ENCODE results near the gene KCNIP4. TPM values are rescaled to one million over a fixed set of nuclear protein-coding genes. Genes with fewer than 3 reads are reported as not detected.

Gene KCNIP4
- total and polyA plus RNA-seq, 9 of the 15 experiments (the other 6 are each of a cell fraction or from before 2014, with no cell fraction given), result 0.25 to 0.41 TPM; not detected in 7

DNA sequence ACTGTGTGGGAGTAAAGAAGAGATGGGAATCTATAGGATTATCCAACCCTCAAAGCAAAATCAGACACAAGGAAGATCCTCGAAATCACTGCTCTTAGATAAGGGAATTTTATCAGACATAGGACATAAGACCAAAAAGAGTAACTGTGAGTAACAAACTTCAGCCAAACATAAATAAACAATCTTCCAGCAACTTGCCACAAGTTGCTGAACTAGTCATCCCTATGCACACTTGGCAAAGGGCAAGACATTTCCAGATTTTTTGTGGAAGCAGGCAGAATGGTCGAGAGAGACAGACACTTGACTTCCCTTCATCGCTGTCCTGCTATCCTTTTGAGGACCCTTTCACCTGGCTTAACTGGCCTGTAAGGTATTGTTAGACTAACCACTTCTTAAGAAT, 89.6 kb downstream of the KCNIP4 start:
- DNase-seq (ENCODE audit: extremely low read depth in 1 of 4, low spot score in 3 of 4), result no peak
- H2AFZ ChIP-seq (ENCODE audit: low read depth, low read length), result no peak overlapping the region
- intact Hi-C loops (cut with micrococcal nuclease), result no loop called here
- no TSS peak for BruUV-seq (replicated peaks)
- H3K9me3 ChIP-seq (replicated peaks; ENCODE audit: control insufficient read depth, insufficient read depth, low read depth, low read length), result no peaks in the 10 kb centered on the region
- ATAC-seq, result no peak
- TF ChIP-seq ZNF134 (CRISPR knock-in tag; conservative IDR thresholded peaks at IDR 0.05) (no peak), POLR2B (IDR thresholded peaks at IDR 0.05; ENCODE audit: low read depth, partially characterized antibody) (no peak), ZNF12 (CRISPR knock-in tag; IDR thresholded peaks at IDR 0.05) (no peak), ZNF197 (CRISPR knock-in tag; IDR thresholded peaks at IDR 0.05; ENCODE audit: low read depth) (no peak), ZNF133 (CRISPR knock-in tag; IDR thresholded peaks at IDR 0.05) (no peak), ZNF174 (CRISPR knock-in tag; IDR thresholded peaks at IDR 0.05) (no peak), NFYB (IDR thresholded peaks at IDR 0.05; ENCODE audit: extremely low read depth, insufficient read length) (no peak), TGIF2 (CRISPR knock-in tag; IDR thresholded peaks at IDR 0.05) (no peak), MAFG (tag; conservative IDR thresholded peaks at IDR 0.05) (no peak), CHCHD3 (CRISPR knock-in tag; IDR thresholded peaks at IDR 0.05) (no peak), TRIM28 (IDR thresholded peaks at IDR 0.05) (no peak), ARID2 (IDR thresholded peaks at IDR 0.05) (no peak)
- TF ChIP-seq, protein P1, sequence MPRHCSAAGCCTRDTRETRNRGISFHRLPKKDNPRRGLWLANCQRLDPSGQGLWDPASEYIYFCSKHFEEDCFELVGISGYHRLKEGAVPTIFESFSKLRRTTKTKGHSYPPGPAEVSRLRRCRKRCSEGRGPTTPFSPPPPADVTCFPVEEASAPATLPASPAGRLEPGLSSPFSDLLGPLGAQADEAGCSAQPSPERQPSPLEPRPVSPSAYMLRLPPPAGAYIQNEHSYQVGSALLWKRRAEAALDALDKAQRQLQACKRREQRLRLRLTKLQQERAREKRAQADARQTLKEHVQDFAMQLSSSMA (CRISPR knock-in tag; IDR thresholded peaks at IDR 0.05), result no peak
- TF ChIP-seq, protein P2, sequence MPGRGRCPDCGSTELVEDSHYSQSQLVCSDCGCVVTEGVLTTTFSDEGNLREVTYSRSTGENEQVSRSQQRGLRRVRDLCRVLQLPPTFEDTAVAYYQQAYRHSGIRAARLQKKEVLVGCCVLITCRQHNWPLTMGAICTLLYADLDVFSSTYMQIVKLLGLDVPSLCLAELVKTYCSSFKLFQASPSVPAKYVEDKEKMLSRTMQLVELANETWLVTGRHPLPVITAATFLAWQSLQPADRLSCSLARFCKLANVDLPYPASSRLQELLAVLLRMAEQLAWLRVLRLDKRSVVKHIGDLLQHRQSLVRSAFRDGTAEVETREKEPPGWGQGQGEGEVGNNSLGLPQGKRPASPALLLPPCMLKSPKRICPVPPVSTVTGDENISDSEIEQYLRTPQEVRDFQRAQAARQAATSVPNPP (IDR thresholded peaks at IDR 0.05; ENCODE audit: borderline replicate concordance, insufficient read depth, insufficient read length), result no peak
- no peak overlapping the region for H3K4me3 ChIP-seq
- FAIRE-seq, result no peak
- H3K36me3 ChIP-seq (ENCODE audit: control insufficient read depth, insufficient read depth, low read length), result no peaks in the 10 kb centered on the region
- no peak overlapping the region for H3K4me2 ChIP-seq (ENCODE audit: insufficient read depth, low read length)
- no peak overlapping the region for H3K27ac ChIP-seq (ENCODE audit: extremely low read depth, low read depth, low read length)
- no peaks in the 10 kb centered on the region for H3K79me2 ChIP-seq (ENCODE audit: control insufficient read depth, insufficient read depth, low read length)
- no peaks in the 10 kb centered on the region for H4K20me1 ChIP-seq (replicated peaks; ENCODE audit: control insufficient read depth, insufficient read depth, low read length)
- in situ Hi-C loops (cut with MboI), result no loop called here
- ChIA-PET CTCF (ENCODE audit: low intra/inter-chr PET ratio) (no interaction called here), POLR2A (no interaction called here)
- no peaks in the 10 kb centered on the region for H3K9me1 ChIP-seq (ENCODE audit: control insufficient read depth, insufficient read depth, low read length)
- 0% methylated on average over 3 of the region's 3 CpGs for WGBS (ENCODE audit: insufficient coverage, low coverage, missing lambda C conversion rate)
- no peaks in the 10 kb centered on the region for H3K4me1 ChIP-seq (replicated peaks in 1 of 2; ENCODE audit: control insufficient read depth in 2 of 2, insufficient read depth in 2 of 2, low read length in 2 of 2)
- no peak overlapping the region for H3K9ac ChIP-seq (ENCODE audit: insufficient read depth in 1 of 2, low read depth in 2 of 2, low read length in 2 of 2)
- H3K27me3 ChIP-seq (ENCODE audit: control insufficient read depth in 2 of 2, insufficient read depth in 2 of 2, low read length in 2 of 2), result no peaks in the 10 kb centered on the region
